ENCODE results near the gene TFCP2.
A peak's percentile ranks its signal among the peaks of the same experiment; 100 is the strongest.

Gene TFCP2

DNA sequence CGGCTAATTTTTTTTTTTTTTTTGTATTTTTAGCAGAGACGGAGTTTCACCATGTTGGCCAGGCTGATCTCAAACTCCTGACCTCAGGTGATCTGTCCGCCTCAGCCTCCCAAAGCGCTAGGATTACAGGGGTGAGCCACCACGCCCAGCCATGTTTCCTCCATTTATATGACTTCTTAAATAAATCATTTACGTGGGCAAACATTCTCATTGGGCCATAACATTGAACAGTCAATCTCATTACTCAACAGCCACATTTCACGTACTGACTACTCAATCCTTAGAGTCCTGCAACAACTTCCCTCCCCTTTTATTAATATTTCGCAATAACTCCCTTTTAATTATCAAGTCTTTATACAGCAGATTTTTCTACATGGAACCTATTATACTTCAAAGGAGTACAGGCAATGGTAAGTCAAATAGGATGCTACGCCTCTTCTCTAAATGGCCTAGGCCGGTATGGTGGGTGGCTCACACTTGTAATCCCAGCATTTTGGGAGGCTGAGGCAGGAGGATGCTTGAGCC lies 82.2 kb downstream of the TFCP2 start:
- no peak for TF ChIP-seq CTCF (IDR thresholded peaks at IDR 0.05; ENCODE audit: extremely low read depth, missing control alignments)
- DNase-seq (ENCODE audit: low spot score): no peak

- TF ChIP-seq CTCF (IDR thresholded peaks at IDR 0.05; ENCODE audit: extremely low read depth, missing control alignments): no peak
- DNase-seq (ENCODE audit: low spot score): peak; percentile 45
These were observed 85.1 kb downstream of the TFCP2 start for GRCh38 chr12:51087818-51088217.

GRCh38 chr12:51086933-51087332 lies 86.0 kb downstream of the TFCP2 start:
- no peak for TF ChIP-seq CTCF (IDR thresholded peaks at IDR 0.05; ENCODE audit: extremely low read depth, missing control alignments)
- no peak for DNase-seq (ENCODE audit: low spot score)

- no peak for DNase-seq (ENCODE audit: low spot score)
- TF ChIP-seq CTCF (IDR thresholded peaks at IDR 0.05; ENCODE audit: extremely low read depth, missing control alignments): no peak
These were observed 87.2 kb downstream of the TFCP2 start for GRCh38 chr12:51085757-51086156.

DNA sequence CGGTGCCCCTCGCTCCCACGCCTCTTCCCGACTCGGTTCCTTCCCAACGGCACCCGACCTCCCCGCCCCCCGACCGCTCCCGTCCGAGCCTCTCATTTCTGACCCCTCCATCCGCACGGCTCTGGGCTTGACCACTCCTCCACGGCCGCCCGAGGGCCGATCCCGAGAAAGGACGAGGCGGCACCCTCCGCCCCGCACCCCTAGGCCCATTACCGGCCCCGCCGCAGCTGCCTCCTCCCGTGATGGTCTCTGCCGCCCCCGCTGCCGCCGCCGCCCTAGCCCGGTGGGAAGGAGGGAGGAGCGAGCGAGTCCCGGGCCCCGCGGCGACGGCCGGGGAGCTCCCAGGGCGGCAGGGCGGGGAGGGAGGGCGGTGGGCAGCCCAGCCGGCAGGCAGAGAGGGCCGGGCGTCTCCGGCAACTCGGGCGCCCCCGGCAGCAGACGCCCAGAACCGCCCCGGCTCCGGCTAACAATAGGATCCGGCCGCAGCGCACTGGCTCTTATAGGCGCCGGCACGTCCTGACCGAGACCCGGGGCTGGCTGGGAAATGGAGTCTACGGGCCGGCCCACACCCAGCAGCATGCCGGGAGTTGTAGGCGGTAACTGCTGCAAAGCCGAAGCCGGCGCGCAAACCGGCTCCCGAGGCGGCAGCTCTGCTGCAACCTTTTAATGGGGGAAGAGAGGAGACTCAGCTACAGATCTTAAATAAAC lies 89.7 kb downstream of the TFCP2 start, which contains the start of gene CSRNP2:
CSRNP2 (minus strand) TSS at position 471 of the 708 bp plus-strand sequence. CDS start 7,035 bp downstream, outside the sequence.
- no peak for TF ChIP-seq CTCF (IDR thresholded peaks at IDR 0.05; ENCODE audit: extremely low read depth, missing control alignments)
- peak; percentile 98 for DNase-seq (ENCODE audit: low spot score)

DNA sequence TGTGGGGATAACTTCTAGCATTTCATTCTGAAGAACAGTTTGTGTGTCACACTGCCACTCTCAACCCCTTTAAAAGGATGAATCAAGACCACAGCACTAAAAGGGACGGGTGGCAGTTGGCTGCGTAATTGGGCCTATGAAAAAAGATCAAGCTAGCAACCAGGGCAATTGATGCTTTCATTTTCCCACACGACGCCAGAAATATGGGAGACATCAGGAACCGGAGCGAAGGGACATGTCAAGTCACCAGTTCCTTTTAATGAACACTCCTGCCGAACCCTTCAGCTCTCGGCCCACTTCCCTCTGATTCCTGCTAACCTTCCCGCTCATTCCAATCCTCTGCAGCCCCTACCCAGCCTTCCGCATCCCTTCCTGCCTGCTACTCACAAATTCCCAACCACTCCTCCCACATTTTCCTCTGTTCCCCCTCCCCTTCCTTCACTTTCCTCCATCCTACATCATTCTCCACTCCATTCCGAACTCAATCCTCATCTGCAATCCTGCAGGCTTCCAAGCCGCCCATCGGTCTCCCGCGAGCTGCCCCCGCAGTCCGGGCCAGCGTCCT lies 90.3 kb downstream of the TFCP2 start:
- DNase-seq (ENCODE audit: low spot score): peak; percentile 12
- TF ChIP-seq CTCF (IDR thresholded peaks at IDR 0.05; ENCODE audit: extremely low read depth, missing control alignments): no peak

DNA sequence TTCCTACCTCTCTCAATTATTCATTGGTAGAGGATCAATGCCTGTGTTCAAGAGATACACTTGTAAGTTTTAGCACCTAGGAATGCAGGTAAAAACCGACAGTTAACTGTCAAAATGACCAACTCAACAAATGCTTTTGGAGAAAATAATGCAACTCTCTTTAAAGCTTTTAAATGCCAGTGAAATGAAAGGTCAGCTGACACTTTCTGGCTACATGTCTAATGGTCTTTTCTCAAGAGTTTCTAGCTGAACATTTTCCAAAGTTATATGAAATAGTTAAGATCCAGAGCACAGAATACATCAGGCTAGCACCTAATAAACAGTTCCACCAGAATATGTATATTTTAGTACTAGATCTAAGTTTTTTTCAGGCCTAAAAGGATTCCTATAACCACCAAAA lies 91.5 kb downstream of the TFCP2 start:
- no peak for DNase-seq (ENCODE audit: low spot score)
- TF ChIP-seq CTCF (IDR thresholded peaks at IDR 0.05; ENCODE audit: extremely low read depth, missing control alignments): no peak
